ENCODE data around the gene ZBTB7C. TPM values are rescaled to one million over a fixed set of nuclear protein-coding genes. Genes with fewer than 3 reads are reported as not detected.

ZBTB7C gene
- total and polyA plus RNA-seq, 2 experiments from 2014 or later, result 2.3 to 5.5 TPM

DNA sequence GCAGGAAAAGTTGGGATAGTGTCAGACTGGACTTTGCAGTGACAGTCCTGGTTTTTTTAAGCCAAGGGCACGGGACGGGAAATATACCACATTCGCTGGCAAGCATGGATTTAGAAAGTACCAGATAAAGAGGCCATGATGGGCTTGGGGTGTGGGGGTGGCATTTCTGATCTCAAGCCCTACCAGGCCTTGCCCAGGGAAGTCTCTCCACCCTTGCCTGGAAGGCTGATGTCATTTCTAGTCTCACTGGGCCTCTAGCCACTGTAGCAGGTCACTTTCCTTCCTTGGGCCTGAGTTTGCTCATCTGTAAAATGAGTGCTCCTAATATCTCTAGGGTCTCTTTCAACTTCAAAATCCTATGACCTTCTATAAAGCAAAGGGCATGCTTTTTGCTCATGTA, 1.8 kb downstream of the ZBTB7C start:
- TF ChIP-seq, protein P1, sequence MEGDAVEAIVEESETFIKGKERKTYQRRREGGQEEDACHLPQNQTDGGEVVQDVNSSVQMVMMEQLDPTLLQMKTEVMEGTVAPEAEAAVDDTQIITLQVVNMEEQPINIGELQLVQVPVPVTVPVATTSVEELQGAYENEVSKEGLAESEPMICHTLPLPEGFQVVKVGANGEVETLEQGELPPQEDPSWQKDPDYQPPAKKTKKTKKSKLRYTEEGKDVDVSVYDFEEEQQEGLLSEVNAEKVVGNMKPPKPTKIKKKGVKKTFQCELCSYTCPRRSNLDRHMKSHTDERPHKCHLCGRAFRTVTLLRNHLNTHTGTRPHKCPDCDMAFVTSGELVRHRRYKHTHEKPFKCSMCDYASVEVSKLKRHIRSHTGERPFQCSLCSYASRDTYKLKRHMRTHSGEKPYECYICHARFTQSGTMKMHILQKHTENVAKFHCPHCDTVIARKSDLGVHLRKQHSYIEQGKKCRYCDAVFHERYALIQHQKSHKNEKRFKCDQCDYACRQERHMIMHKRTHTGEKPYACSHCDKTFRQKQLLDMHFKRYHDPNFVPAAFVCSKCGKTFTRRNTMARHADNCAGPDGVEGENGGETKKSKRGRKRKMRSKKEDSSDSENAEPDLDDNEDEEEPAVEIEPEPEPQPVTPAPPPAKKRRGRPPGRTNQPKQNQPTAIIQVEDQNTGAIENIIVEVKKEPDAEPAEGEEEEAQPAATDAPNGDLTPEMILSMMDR (IDR thresholded peaks at IDR 0.05; ENCODE audit: low read depth, low read length), result no peak
- DNase-seq (ENCODE audit: low read depth in 1 of 2, low spot score in 1 of 2), result no peak
- Histone ChIP-seq H3K9me3 (ENCODE audit: low read depth) (no peaks in the 10 kb centered on the region), H3K36me3 (no peaks in the 10 kb centered on the region), H3K4me1 (ENCODE audit: low read depth) (peaks cover 13% of the 10 kb centered on the region), H3K27ac (no peak overlapping the region), H3K4me3 (no peak overlapping the region), H3K27me3 (peaks cover 33% of the 10 kb centered on the region)

DNA sequence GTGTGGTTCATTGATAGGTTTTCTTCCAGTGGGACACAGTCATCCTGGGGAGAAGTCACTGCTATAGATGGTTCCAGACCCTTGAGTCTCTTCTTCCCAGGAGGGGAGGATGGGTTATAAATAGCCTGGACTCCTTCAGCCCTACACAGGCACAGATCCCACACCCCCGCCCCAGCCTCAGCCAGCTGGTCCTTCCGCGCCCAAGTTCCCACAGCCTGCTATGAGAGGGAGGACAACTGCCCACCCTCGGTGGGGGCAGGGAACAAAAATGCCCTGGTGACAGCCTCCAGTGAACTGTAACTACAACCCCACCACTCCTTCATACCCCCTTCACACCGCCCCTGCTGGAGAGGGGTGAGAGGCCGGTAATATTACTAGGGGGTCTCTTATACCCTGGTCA, 3.2 kb downstream of the ZBTB7C start:
- Histone ChIP-seq H3K4me3 (no peak overlapping the region), H3K36me3 (no peaks in the 10 kb centered on the region), H3K4me1 (ENCODE audit: low read depth) (peaks cover 17% of the 10 kb centered on the region), H3K27me3 (peaks cover 20% of the 10 kb centered on the region), H3K9me3 (ENCODE audit: low read depth) (no peaks in the 10 kb centered on the region), H3K27ac (no peak overlapping the region)
- DNase-seq (ENCODE audit: low read depth in 1 of 2, low spot score in 1 of 2), result peak in 1 of 2 donors; percentile 53
- TF ChIP-seq, protein P1 (IDR thresholded peaks at IDR 0.05; ENCODE audit: low read depth, low read length), result no peak

DNA sequence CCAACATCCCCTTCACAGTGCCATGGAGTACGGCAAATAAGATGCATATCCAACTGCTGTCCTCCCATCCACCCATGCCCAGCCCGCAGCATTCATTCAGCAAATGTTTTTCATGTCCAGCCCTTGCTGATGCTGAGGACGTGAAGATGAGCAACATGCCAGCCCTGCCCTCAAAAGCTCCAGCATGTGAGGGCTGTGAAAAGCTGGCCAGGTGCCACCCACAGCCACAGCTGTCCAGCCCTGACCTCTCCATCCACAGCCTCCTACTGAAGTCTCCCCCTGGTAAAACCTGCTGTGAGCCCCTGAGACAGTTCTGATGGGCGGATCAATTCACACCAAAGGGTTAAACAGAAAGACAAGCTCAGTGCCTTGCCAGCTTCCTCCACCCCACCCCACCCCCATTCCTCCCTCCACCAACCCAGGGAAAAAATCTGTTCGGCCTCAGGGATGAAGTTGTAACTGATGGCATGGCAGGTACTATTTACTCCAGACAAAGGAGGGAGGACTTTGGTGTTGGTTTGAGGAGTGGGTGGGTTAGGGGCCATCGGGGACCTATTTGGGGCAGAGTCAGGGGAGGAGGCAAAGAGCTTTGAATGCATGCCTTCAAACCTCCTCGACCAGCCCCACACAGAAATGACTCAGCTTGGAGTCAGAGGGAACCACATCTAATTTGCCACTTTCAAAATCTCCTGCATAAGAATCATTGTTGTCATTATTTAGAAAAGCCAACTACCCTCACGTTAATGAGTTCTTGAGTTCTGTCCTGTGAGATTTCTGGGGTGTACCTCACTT, 4.3 kb downstream of the ZBTB7C start:
- TF ChIP-seq, protein P1 (IDR thresholded peaks at IDR 0.05; ENCODE audit: low read depth, low read length), result no peak
- Histone ChIP-seq H3K36me3 (no peaks in the 10 kb centered on the region), H3K4me1 (ENCODE audit: low read depth) (peaks cover 23% of the 10 kb centered on the region), H3K4me3 (no peak overlapping the region), H3K9me3 (ENCODE audit: low read depth) (no peaks in the 10 kb centered on the region), H3K27me3 (peaks cover 16% of the 10 kb centered on the region), H3K27ac (no peak overlapping the region)
- peak in 1 of 2 donors; percentile 15 for DNase-seq (ENCODE audit: low read depth in 1 of 2, low spot score in 1 of 2)

DNA sequence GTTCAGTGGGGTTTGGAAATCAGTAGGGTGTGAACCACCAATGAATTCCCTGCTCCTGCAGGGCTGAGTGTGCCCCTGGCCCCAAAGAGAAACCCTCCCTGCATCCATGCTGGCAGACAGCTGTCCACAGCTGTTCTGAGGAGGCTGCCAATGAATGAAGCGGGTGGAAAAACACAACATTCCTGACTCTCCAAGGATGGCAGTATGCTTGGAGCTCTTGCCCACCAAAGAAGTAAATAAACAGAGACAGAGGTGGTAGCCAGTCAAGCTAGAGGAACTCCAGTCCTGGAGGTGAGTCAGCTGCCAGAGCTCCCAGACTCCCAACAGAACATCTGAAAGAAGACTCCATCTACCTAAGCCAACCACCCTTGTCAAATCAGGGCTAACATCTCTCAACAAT, 6.2 kb downstream of the ZBTB7C start:
- Histone ChIP-seq H3K4me1 (ENCODE audit: low read depth) (peaks cover 43% of the 10 kb centered on the region), H3K9me3 (ENCODE audit: low read depth) (no peaks in the 10 kb centered on the region), H3K4me3 (no peak overlapping the region), H3K36me3 (no peaks in the 10 kb centered on the region), H3K27me3 (peaks cover 10% of the 10 kb centered on the region), H3K27ac (no peak overlapping the region)
- DNase-seq (ENCODE audit: low read depth in 1 of 2, low spot score in 1 of 2), result no peak
- TF ChIP-seq, protein P1 (IDR thresholded peaks at IDR 0.05; ENCODE audit: low read depth, low read length), result no peak

DNA sequence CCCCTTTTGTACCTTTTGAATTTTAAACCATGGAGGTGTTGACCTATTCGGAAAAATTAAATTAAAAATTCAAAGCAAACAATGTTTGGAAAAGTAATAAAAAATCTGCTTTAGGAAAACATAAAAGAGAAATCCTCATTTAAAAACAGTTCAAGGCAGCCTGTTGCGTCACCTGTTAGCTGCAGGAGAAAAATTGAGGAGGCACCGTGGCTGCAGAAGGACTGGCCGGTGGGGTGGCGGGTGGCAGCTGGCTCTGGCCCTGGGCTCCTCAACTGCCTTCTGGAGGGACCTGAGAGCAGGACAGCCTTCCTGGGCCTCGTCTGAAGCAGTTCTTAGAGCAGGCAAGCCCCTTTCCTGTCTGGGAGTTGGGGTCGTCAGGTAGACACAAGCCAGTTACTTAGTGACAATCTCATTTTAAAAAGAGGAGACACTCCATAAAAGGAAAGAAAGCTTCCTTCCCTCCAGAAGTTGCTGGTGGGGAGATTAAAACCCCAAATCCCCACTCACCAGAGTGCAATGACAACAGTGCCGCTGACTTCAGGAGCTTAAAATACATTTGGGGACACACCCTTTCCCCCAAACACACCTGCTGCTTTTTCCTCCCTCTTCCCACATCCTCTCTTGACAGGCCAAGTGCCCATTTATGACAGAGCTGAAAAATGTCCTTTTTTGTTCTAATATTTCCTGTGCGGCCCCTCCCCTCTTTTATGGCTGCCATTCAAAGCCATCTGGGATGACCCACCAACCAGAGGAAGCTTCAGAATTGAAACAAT, 9.7 kb downstream of the ZBTB7C start:
- Histone ChIP-seq H3K36me3 (no peaks in the 10 kb centered on the region), H3K9me3 (ENCODE audit: low read depth) (no peaks in the 10 kb centered on the region), H3K27me3 (no peaks in the 10 kb centered on the region), H3K27ac (peak overlapping the region; percentile 31), H3K4me1 (ENCODE audit: low read depth) (peaks cover 52% of the 10 kb centered on the region), H3K4me3 (no peak overlapping the region)
- no peak for DNase-seq (ENCODE audit: low read depth in 1 of 2, low spot score in 1 of 2)
- TF ChIP-seq, protein P1 (IDR thresholded peaks at IDR 0.05; ENCODE audit: low read depth, low read length), result no peak

Measured in cardiac muscle cell (in vitro differentiated cells and primary cell).